Lung (tissue), 12 donors: ENCODE data around the gene OLIG1. TPM values are rescaled to one million over a fixed set of nuclear protein-coding genes. Genes with fewer than 3 reads are reported as not detected.

Experiments
- ATAC-seq: fragments of 200-7000 bp; cut with Tn5 transposase; one replicate; pipeline ENCODE4 v1.9.1; 2020; ENCODE audit warnings: moderate number of reproducible peaks; ENCODE audit not compliant: insufficient read depth, low FRiP score
- DNase-seq, 3 donors: peaks; one replicate each; pipeline ENCODE4 v3.0.0-alpha.2; 2013 to 2017
- H3K27ac ChIP-seq, 2 donors: one replicate each; pipeline ENCODE4 v1.5.1; 2013; ENCODE audit warnings: mild to moderate bottlenecking in 2 of 2, moderate library complexity in 2 of 2, control low read depth in 1 of 2, inconsistent platforms in 1 of 2, low read depth in 1 of 2, low read length in 1 of 2
- H3K27me3 ChIP-seq, 3 donors: one replicate each; pipeline ENCODE4 v1.5.1; 2013; ENCODE audit warnings: low read length in 2 of 3; ENCODE audit not compliant: control insufficient read depth in 3 of 3, insufficient read depth in 3 of 3
- H3K36me3 ChIP-seq, 4 donors: one replicate each; pipeline ENCODE4 v1.5.1; 2013; ENCODE audit warnings: low read length in 4 of 4, mild to moderate bottlenecking in 1 of 4, moderate library complexity in 1 of 4; ENCODE audit not compliant: control insufficient read depth in 4 of 4, insufficient read depth in 4 of 4
- H3K4me1 ChIP-seq, 5 donors: one replicate each; pipeline ENCODE4 v1.5.1; 2013; ENCODE audit warnings: low read length in 5 of 5, mild to moderate bottlenecking in 2 of 5, moderate library complexity in 1 of 5; ENCODE audit not compliant: control insufficient read depth in 5 of 5, insufficient read depth in 5 of 5
- H3K4me3 ChIP-seq: one replicate; pipeline ENCODE4 v1.5.1; 2013; ENCODE audit warnings: mild to moderate bottlenecking, control low read depth, moderate library complexity
- H3K9ac ChIP-seq, 2 donors: one replicate each; pipeline ENCODE4 v1.5.1; 2013; ENCODE audit warnings: low read length in 2 of 2, control low read depth in 1 of 2; ENCODE audit not compliant: insufficient read depth in 1 of 2
- H3K9me3 ChIP-seq, 4 donors: one replicate each; pipeline ENCODE4 v1.5.1; 2013; ENCODE audit warnings: low read length in 3 of 4, mild to moderate bottlenecking in 1 of 4, moderate library complexity in 1 of 4; ENCODE audit not compliant: control insufficient read depth in 4 of 4, insufficient read depth in 3 of 4
- WGBS, 2 donors: extraction: QIAGEN DNeasy Blood & Tissue Kit; methylation state at CpG; one replicate each; pipeline ENCODE4 v1.1.7; 2013; 5-methylcytosine and 5-hydroxymethylcytosine counted together
- polyA plus RNA-seq, 2 donors: library from polyadenylated mRNA; stranded (reverse); fragments of 200-250 nt; gene quantifications; one replicate each; pipeline ENCODE4 v1.2.1, GENCODE V29; 2013
- total RNA-seq, 2 donors: library from RNA; depleted of rRNA in 1 of 2; stranded (reverse); fragments of >200 nt in 1 of 2; gene quantifications; one replicate each; pipeline ENCODE4 v1.2.1, GENCODE V29; 2014 to 2021
- TF ChIP-seq, protein P1 (sequence below): IDR thresholded peaks from 2 replicates; pipeline ENCODE4 v1.5.1; 2012; ENCODE audit warnings: mild to moderate bottlenecking; ENCODE audit errors: control extremely low read depth, extremely low read depth
- donor health status: control.
- donor health status: control.
- donor health status: Bipolar disorder and iron deficiency.
- donor health status: healthy.
- donor health status: DM: yes; HTN: yes; CAD: no.

The OLIG1 gene
- total and polyA plus RNA-seq, 4 donors = 1.2 to 4.1 (median 1.7) TPM

DNA sequence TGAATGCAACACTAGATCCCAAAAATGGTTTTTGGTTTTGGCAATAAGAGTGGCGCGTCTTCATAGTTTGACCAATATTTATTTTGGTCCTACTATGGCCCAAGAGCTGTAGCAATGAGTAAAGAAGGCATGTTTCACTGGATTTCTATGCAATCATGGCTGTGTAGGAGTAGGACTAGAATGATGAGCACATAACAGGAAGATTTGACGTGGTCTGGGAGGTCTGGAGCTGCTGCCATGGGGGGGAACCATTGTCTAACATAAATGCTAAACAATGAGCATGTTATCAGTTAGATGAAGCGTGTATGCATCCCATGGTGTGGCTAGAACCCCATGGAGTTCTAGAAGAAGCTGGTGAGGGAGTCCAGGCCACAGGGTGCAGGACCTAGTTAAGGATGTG, 38.3 kb downstream of the OLIG1 start:
- WGBS, 2 donors = 87 to 92% methylated on average over 4 of the region's 4 CpGs
- no peak for ATAC-seq
- peaks cover 0 to 12% (median 0%) of the 10 kb centered on the region in 4 donors for H3K9me3 ChIP-seq
- no peaks in the 10 kb centered on the region for H3K36me3 ChIP-seq
- no peak overlapping the region for H3K4me3 ChIP-seq
- DNase-seq = no peak
- TF ChIP-seq, protein P1, sequence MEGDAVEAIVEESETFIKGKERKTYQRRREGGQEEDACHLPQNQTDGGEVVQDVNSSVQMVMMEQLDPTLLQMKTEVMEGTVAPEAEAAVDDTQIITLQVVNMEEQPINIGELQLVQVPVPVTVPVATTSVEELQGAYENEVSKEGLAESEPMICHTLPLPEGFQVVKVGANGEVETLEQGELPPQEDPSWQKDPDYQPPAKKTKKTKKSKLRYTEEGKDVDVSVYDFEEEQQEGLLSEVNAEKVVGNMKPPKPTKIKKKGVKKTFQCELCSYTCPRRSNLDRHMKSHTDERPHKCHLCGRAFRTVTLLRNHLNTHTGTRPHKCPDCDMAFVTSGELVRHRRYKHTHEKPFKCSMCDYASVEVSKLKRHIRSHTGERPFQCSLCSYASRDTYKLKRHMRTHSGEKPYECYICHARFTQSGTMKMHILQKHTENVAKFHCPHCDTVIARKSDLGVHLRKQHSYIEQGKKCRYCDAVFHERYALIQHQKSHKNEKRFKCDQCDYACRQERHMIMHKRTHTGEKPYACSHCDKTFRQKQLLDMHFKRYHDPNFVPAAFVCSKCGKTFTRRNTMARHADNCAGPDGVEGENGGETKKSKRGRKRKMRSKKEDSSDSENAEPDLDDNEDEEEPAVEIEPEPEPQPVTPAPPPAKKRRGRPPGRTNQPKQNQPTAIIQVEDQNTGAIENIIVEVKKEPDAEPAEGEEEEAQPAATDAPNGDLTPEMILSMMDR = no peak
- H3K9ac ChIP-seq = no peak overlapping the region
- H3K27ac ChIP-seq = no peak overlapping the region
- peaks cover 18 to 74% (median 52%) of the 10 kb centered on the region in 3 donors for H3K27me3 ChIP-seq
- peaks cover 0 to 10% (median 0%) of the 10 kb centered on the region in 5 donors for H3K4me1 ChIP-seq

DNA sequence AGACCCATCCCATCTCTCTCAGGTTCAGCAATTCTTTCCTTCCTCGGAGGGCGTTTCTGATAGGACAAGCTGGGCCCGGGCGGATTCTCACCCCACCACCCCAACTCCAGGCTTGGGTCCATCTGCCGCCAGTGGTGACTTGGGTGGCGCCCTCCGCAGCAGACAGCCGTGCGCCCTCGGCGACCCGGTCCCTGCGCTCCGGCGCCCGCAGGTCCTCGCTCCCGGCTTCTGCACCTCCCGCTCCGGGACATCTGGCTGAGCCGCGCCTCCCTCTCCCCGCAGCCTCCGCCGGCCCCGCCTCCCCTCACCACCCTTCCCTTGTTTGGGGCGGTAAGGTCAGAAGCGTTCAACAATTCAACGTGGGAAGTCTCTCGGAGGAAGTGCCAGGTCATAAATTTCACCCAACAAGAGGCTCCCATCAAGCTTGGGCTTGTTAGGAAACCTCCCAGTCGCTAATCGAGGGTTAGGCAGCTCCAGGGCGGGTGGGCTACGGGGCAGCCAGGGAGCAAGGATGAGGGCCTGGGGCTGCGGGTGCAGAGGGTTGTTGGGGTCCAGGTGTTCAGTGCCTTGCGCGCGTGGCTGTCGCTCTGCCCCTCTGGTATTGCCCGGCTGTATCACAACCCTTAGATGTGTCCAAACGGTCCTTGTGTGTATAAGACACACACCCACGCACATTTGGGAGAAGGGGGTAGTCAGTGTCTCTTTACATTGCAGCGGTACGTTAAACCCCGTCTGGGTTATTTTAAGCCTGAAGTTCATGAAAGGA, 39.8 kb downstream of the OLIG1 start:
- Histone ChIP-seq H3K9ac (no peak overlapping the region), H3K4me1 (peaks cover 0 to 10% (median 0%) of the 10 kb centered on the region in 5 donors), H3K27me3 (peaks cover 17 to 82% (median 62%) of the 10 kb centered on the region in 3 donors), H3K27ac (no peak overlapping the region), H3K4me3 (no peak overlapping the region), H3K9me3 (peaks cover 0 to 6% (median 0%) of the 10 kb centered on the region in 4 donors), H3K36me3 (no peaks in the 10 kb centered on the region)
- DNase-seq (peak; percentile 48 to 67 (median 51)), ATAC-seq (no peak)
- 3 to 6% methylated on average over 45 of the region's 45 CpGs for WGBS, 2 donors
- TF ChIP-seq, protein P1 = no peak

DNA sequence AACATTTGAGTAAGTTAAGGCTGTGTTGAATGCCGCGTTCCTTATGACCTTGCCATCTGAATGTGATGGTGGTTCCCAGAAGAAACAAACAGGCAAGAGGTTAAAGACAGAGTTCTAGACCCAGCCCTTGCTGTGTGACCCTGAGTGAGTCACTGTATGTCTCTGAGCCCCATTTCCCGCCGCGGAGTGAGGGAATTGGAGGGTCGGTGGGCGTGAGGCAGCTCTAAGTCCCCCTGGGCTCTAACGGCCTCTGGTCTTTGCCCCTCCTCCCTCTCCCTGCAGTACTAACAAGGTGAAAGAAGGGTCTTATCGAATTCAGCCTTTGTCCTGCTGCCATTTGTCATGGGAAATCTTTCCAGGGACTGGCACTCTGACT, 40.4 kb downstream of the OLIG1 start:
- Histone ChIP-seq H3K27ac (no peak overlapping the region), H3K4me3 (no peak overlapping the region), H3K36me3 (no peaks in the 10 kb centered on the region), H3K27me3 (peaks cover 17 to 83% (median 62%) of the 10 kb centered on the region in 3 donors), H3K9ac (no peak overlapping the region), H3K4me1 (peaks cover 0 to 10% (median 0%) of the 10 kb centered on the region in 5 donors), H3K9me3 (peaks cover 0 to 6% (median 0%) of the 10 kb centered on the region in 4 donors)
- WGBS, 2 donors = 55 to 57% methylated on average over 9 of the region's 9 CpGs
- TF ChIP-seq, protein P1 = no peak
- no peak for ATAC-seq
- DNase-seq = no peak
